ENCODE results near the gene KLHL25. TPM values are rescaled to one million over a fixed set of nuclear protein-coding genes. Genes with fewer than 3 reads are reported as not detected.

KLHL25 gene
- total RNA-seq, 1 experiment from 2014 or later, result 18.4 TPM

DNA sequence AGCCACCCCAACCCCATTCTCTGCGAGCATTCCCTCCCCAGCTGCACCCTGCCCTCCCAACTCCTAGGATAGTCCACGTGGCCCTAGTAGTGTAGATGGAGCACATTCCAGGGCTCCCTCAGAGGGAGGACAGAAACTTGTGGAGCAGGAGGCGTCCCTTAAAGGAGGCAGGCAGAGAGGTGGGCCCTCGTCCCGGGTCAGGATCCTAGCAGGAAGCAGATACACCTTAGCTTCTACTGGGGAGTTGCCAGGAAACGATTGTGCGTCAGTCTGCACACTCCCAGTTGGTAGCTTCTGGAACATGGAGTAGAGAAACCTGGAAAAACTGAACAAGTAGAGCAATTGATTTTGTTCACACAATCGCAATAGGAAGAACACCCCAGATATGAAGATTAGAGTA, 43.9 kb upstream of the KLHL25 start:
- Histone ChIP-seq H3K27ac (ENCODE audit: insufficient read length, low read depth, low read length) (no peak overlapping the region), H3K27me3 (ENCODE audit: insufficient read depth, low read length) (no peaks in the 10 kb centered on the region), H4K20me1 (ENCODE audit: control insufficient read depth, insufficient read depth, insufficient read length) (no peaks in the 10 kb centered on the region), H4K5ac (ENCODE audit: insufficient read length, low read depth, low read length) (no peak overlapping the region), H3K14ac (ENCODE audit: insufficient read depth, low read length) (no peak overlapping the region), H3K79me2 (ENCODE audit: insufficient read depth, low read length) (no peaks in the 10 kb centered on the region), H2AK5ac (ENCODE audit: insufficient read length, low read length) (no peak overlapping the region), H2BK5ac (ENCODE audit: insufficient read length, low read length) (no peak overlapping the region), H2BK20ac (ENCODE audit: low read depth, low read length, poor library complexity, severe bottlenecking) (no peak overlapping the region), H3K18ac (ENCODE audit: insufficient read length, low read depth, low read length) (no peak overlapping the region), H3K79me1 (ENCODE audit: insufficient read depth, low read depth, low read length, poor library complexity, severe bottlenecking) (no peaks in the 10 kb centered on the region), H4K8ac (replicated peaks; ENCODE audit: insufficient read length, low read depth, low read length) (no peak overlapping the region), H3K4ac (ENCODE audit: low read depth, low read length) (no peak overlapping the region), H3K4me1 (ENCODE audit: insufficient read depth, low read length) (peaks cover 7% of the 10 kb centered on the region; the same call in 1 of the 2 replicates), H3K23ac (ENCODE audit: insufficient read length, low read depth, low read length) (no peak overlapping the region), H3T11ph (ENCODE audit: low read length) (no peak overlapping the region), H2AFZ (ENCODE audit: low read length) (no peak overlapping the region), H4K91ac (ENCODE audit: insufficient read length, low read depth, low read length) (no peak overlapping the region), H2BK12ac (ENCODE audit: insufficient read length, low read depth, low read length) (no peak overlapping the region), H3K9ac (ENCODE audit: extremely low read depth, insufficient read length, low read length) (no peak overlapping the region), H2BK15ac (ENCODE audit: low read depth, low read length) (no peak overlapping the region), H3K9me3 (ENCODE audit: control insufficient read depth, low read depth, low read length) (no peaks in the 10 kb centered on the region), H3K56ac (ENCODE audit: insufficient read length, low read depth, low read length) (no peak overlapping the region), H3K4me2 (ENCODE audit: insufficient read depth, insufficient read length, low read length) (no peak overlapping the region), H2BK120ac (ENCODE audit: low read depth, low read length, poor library complexity, severe bottlenecking) (no peak overlapping the region), H3K23me2 (ENCODE audit: insufficient read length, low read depth, low read length, poor library complexity, severe bottlenecking) (no peaks in the 10 kb centered on the region)
- TF ChIP-seq, protein P1, sequence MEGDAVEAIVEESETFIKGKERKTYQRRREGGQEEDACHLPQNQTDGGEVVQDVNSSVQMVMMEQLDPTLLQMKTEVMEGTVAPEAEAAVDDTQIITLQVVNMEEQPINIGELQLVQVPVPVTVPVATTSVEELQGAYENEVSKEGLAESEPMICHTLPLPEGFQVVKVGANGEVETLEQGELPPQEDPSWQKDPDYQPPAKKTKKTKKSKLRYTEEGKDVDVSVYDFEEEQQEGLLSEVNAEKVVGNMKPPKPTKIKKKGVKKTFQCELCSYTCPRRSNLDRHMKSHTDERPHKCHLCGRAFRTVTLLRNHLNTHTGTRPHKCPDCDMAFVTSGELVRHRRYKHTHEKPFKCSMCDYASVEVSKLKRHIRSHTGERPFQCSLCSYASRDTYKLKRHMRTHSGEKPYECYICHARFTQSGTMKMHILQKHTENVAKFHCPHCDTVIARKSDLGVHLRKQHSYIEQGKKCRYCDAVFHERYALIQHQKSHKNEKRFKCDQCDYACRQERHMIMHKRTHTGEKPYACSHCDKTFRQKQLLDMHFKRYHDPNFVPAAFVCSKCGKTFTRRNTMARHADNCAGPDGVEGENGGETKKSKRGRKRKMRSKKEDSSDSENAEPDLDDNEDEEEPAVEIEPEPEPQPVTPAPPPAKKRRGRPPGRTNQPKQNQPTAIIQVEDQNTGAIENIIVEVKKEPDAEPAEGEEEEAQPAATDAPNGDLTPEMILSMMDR (conservative IDR thresholded peaks at IDR 0.05), result no peak
- no CpG with 5 or more reads among the region's 8 CpGs for WGBS (ENCODE audit: extremely low coverage, insufficient read length, low lambda C conversion rate)
- peaks cover 16 to 26% of the 10 kb centered on the region in 2 experiments for H3K4me1 Mint-ChIP-seq
- no peak for DNase-seq
- H3K27ac Mint-ChIP-seq, result no peak overlapping the region
- no peaks in the 10 kb centered on the region for H3K36me3 Mint-ChIP-seq (ENCODE audit: insufficient read depth in 1 of 3, low read depth in 3 of 3)
- H3K4me3 Mint-ChIP-seq, result no peak overlapping the region
- H3K27me3 Mint-ChIP-seq (ENCODE audit: low read depth), result peaks cover 39% of the 10 kb centered on the region
- H3K9me3 Mint-ChIP-seq, result no peaks in the 10 kb centered on the region
